Measurements from ENCODE around the gene KIFC3. TPM values are rescaled to one million over a fixed set of nuclear protein-coding genes. Genes with fewer than 3 reads are reported as not detected.

KIFC3 gene
- total RNA-seq, 4 donors from 2014 or later, result 50.9 to 87.0 (median 60.2) TPM

DNA sequence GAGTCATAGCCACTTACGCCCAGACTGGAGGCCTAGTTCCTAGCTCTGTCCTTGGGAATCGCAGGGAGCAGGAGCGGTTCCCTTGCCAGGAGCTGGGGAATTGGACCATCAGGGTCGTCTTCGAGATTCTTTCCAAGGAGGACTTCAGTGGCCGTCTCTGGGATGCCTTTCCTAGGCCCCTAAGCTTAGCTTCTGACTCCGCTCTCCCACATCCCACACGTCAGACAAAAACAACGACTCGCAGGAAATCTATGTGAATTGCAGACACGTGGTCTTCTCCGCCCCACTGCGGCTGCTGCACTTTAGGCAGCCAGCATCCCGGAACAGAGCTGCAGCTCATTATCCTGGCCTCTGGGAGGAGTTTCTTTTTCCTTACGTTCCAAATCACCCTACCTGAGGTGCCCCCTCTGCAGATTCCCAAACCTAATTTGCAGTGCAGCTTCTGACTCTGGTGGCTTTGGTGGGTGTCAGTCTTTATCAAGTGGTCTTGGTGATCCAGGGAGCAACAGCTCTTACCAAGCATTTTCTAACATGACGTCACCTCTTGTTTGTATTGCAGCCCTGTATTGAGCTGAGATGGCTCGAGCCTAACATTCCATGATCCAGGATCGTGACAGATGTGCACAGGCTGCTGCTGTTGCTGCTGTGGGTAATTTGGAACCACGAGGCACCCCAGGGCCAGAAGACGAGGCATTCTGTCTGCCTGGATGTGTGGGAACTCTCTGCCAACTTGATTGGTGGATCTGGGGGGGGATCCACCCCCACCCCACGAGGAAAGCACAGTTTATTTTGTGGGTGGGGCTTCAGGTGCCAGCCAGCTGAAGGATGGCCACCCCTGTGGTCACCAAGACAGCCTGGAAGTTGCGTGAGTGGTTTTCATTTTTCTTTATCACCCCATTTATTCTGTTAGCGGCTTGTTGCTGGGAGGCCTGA lies 65.6 kb downstream of the KIFC3 start:
- peak overlapping the region; percentile 59 to 81 (median 74) for H3K4me3 ChIP-seq
- H3K9me3 ChIP-seq, result no peaks in the 10 kb centered on the region
- H3K27ac ChIP-seq, result peak overlapping the region in 3 of 4 donors; percentile 73 to 82 (median 78)
- H3K36me3 ChIP-seq, result peaks cover 0 to 13% (median 0%) of the 10 kb centered on the region in 3 donors
- TF ChIP-seq, protein P1, sequence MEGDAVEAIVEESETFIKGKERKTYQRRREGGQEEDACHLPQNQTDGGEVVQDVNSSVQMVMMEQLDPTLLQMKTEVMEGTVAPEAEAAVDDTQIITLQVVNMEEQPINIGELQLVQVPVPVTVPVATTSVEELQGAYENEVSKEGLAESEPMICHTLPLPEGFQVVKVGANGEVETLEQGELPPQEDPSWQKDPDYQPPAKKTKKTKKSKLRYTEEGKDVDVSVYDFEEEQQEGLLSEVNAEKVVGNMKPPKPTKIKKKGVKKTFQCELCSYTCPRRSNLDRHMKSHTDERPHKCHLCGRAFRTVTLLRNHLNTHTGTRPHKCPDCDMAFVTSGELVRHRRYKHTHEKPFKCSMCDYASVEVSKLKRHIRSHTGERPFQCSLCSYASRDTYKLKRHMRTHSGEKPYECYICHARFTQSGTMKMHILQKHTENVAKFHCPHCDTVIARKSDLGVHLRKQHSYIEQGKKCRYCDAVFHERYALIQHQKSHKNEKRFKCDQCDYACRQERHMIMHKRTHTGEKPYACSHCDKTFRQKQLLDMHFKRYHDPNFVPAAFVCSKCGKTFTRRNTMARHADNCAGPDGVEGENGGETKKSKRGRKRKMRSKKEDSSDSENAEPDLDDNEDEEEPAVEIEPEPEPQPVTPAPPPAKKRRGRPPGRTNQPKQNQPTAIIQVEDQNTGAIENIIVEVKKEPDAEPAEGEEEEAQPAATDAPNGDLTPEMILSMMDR (IDR thresholded peaks at IDR 0.05), result peak in 2 of 5 experiments; percentile 8 to 12
- TF ChIP-seq EP300 (IDR thresholded peaks at IDR 0.05), result no peak
- TF ChIP-seq POLR2A (IDR thresholded peaks at IDR 0.05), result no peak
- 11 to 15% methylated on average over 22 to 23 of the region's 23 CpGs for WGBS, 2 donors
- DNase-seq (ENCODE audit: low spot score in 2 of 2), result peak in 1 of 2 donors; percentile 25
- H3K27me3 ChIP-seq, result no peaks in the 10 kb centered on the region
- peaks cover 0 to 28% (median 16%) of the 10 kb centered on the region in 4 donors for H3K4me1 ChIP-seq

DNA sequence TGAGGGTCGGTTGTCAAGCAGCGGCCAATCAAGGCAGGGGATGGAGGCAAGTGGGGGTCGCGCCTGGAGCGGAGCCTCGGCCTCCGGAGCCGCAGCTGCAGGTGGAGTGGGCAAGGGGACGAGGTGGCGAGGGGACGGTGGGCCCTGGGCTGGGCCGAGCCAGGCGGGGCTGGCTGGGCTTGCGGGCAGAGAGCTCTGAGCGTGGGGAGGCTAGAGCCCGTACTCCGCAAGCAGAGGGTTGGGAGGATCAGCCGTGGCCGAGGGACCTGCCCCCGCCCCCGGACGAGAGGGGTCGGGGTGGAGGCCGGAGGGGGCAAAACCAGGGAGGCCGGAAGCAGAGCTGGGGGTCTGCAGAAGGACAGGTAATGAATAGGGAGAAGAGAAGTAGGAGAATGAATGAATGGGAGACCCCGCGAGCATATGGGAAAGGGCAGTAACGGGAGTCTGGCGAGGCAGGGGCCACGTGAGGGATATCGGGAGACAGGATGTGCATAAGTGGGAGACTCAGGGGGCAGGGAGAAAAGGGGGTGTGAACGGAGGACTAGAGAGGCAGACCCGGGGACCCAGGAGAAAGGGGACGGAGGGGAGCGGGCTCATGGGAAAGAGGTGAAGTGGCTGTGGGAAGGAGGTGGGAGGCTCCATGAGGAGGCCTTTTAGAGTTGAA lies 66.4 kb downstream of the KIFC3 start, which contains the start of gene KATNB1:
KATNB1 (plus strand) TSS at position 16 of the 664 bp plus-strand sequence. CDS start 1,474 bp downstream, outside the sequence.
- Histone ChIP-seq H3K4me1 (peaks cover 0 to 28% (median 16%) of the 10 kb centered on the region in 4 donors), H3K27ac (peak within 1 kb of the TSS; percentile 22 to 90 (median 88)), H3K9me3 (no peaks in the 10 kb centered on the region), H3K36me3 (peaks cover 0 to 9% (median 0%) of the 10 kb centered on the region in 3 donors), H3K4me3 (peak within 1 kb of the TSS; percentile 74 to 87 (median 84)), H3K27me3 (no peaks in the 10 kb centered on the region)
- 1% methylated on average over 35 of the region's 35 CpGs for WGBS, 2 donors
- TF ChIP-seq, protein P1 (IDR thresholded peaks at IDR 0.05), result no peak
- TF ChIP-seq POLR2A (IDR thresholded peaks at IDR 0.05), result peak in 1 of 2 donors; percentile 21
- no peak for DNase-seq (ENCODE audit: low spot score in 2 of 2)

DNA sequence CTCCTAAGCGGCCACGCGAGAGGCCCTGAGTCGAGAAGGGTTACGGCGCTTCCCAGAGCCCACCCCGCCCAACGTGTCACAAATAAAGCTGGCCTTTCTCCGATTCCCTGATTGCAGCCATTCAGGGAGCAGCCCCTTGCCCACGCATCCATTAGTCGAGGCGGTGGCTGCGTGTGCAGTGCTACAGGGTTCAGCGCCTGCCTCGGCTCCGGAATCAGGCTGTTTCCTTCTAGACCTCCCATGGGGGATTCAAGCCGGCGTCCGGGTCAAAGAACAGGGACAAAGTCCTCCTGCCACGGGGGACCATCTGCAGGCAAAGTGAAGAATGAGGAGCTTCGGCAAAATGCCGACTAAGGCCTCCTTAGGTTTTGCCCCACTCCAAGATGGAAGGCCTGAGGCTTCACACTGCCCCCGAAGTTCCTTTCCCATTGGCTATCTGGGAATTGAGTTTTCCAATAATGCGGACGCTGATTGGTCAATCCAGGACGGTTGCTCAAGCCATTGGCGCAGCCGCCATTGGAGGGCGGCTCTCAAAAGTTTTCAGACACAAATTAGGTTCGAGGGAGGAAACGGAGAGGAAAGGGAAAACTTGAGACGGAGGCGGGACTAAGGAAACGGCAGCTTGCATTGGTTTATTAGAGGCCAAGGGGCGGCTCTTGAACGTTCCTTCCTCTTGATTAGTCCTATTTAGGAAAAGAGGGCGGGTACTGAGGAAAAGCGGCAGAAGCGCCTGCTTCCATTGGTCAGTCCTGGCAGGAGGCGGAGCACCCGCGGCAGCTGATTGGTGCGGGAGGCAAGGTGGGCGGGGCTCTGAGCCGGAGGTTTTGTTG lies 67.2 kb downstream of the KIFC3 start:
- DNase-seq (ENCODE audit: low spot score in 2 of 2), result peak; percentile 97 to 98
- WGBS, 2 donors, result 1% methylated on average over 27 to 45 of the region's 45 CpGs

DNA sequence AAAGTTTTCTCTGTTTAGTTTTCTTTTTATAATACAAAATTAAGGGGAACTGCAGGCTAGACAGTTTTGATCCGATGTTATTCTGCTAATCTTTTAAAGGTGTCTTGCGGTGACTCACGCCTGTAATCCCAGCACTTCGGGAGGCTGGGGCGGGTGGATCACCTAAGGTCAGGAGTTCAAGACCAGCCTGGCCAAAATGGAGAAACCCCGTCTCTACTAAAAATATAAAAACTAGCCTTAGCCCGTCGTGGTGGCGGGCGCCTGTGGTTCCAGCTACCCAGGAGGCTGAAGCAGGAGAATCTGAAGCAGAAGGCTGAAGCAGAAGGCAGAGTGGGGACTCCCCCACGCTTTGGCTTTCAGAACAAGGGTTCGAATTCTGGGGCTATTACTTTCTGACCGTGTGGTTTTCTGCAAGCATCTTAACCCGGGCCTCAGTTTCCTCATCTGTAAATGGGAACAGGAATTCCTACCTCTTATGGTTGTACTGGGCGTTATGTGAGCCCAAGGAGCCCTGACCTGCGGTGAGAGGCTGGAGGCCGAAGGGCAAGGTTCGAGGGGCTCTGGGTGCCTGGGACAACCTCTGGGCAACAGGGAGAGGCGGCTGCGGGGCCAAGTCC lies 67.9 kb downstream of the KIFC3 start:
- TF ChIP-seq, protein P1 (IDR thresholded peaks at IDR 0.05), result no peak
- no peak for TF ChIP-seq EP300 (IDR thresholded peaks at IDR 0.05)
- no peak for TF ChIP-seq POLR2A (IDR thresholded peaks at IDR 0.05)
- H3K27ac ChIP-seq, result peak overlapping the region; percentile 22 to 90 (median 88)
- no peak for DNase-seq (ENCODE audit: low spot score in 2 of 2)

More for the DNA sequence above, 67.2 kb downstream of the KIFC3 start:
- H3K4me1 ChIP-seq, result peaks cover 0 to 28% (median 16%) of the 10 kb centered on the region in 4 donors
- H3K27ac ChIP-seq, result peak overlapping the region; percentile 22 to 90 (median 88)
- no peaks in the 10 kb centered on the region for H3K27me3 ChIP-seq
- H3K4me3 ChIP-seq, result peak overlapping the region; percentile 74 to 87 (median 84)
- no peaks in the 10 kb centered on the region for H3K9me3 ChIP-seq
- peaks cover 0 to 6% (median 0%) of the 10 kb centered on the region in 3 donors for H3K36me3 ChIP-seq
- TF ChIP-seq, protein P1 (IDR thresholded peaks at IDR 0.05), result peak in 2 of 5 experiments; percentile 46 to 68
- peak; percentile 53 to 68 for TF ChIP-seq POLR2A (IDR thresholded peaks at IDR 0.05)
- peak in 1 of 2 donors; percentile 75 for TF ChIP-seq EP300 (IDR thresholded peaks at IDR 0.05)

More for the DNA sequence above, 67.9 kb downstream of the KIFC3 start:
- H3K4me1 ChIP-seq, result peaks cover 0 to 28% (median 16%) of the 10 kb centered on the region in 4 donors
- H3K27me3 ChIP-seq, result no peaks in the 10 kb centered on the region
- no peaks in the 10 kb centered on the region for H3K9me3 ChIP-seq
- peaks cover 0 to 4% (median 0%) of the 10 kb centered on the region in 3 donors for H3K36me3 ChIP-seq
- peak overlapping the region; percentile 74 to 87 (median 84) for H3K4me3 ChIP-seq
- WGBS, 2 donors, result 56 to 72% methylated on average over 15 to 20 of the region's 20 CpGs
